ENCODE results near the gene PTGR1. TPM values are rescaled to one million over a fixed set of nuclear protein-coding genes. Genes with fewer than 3 reads are reported as not detected.

Gene PTGR1
- 1 to 10 TPM; 1.1 to 1.6 TPM for total RNA-seq

- H3K27ac Mint-ChIP-seq = no peak within 1 kb of the TSS
These were observed at the start of gene PTGR1 for GRCh38 chr9:111599092-111599954. TSS of gene PTGR1 (minus strand) at chr9:111599647. CDS start at chr9:111597422, 2,225 bp downstream.

GRCh38 chr9:111649016-111649415 lies 49.6 kb upstream of the PTGR1 start:
- H3K4me1 Mint-ChIP-seq (ENCODE audit: low read depth) = no peaks in the 10 kb centered on the region
- CTCF ChIA-PET = no interaction called here
- no peak for DNase-seq
- H3K4me3 Mint-ChIP-seq = no peak overlapping the region
- intact Hi-C loops (cut with micrococcal nuclease) = no loop called here
- peaks cover 34% of the 10 kb centered on the region for H3K36me3 Mint-ChIP-seq (ENCODE audit: low read depth)
- H3K27ac Mint-ChIP-seq = no peak overlapping the region
- no peaks in the 10 kb centered on the region for H3K27me3 Mint-ChIP-seq (ENCODE audit: low read depth)
- H3K9me3 Mint-ChIP-seq = no peaks in the 10 kb centered on the region

More at GRCh38 chr9:111599092-111599954, at the start of gene PTGR1:
- H3K4me3 Mint-ChIP-seq = peak within 1 kb of the TSS; percentile 80
- H3K36me3 Mint-ChIP-seq (ENCODE audit: low read depth) = no peaks in the 10 kb centered on the region
- H3K4me1 Mint-ChIP-seq (ENCODE audit: low read depth) = peaks cover 12% of the 10 kb centered on the region
- CTCF ChIA-PET = interaction anchor here (0.8 to 2.7 kb wide), 8 partner anchors 22 to 1513 kb away, joined by 3 to 24 read pairs (median 7); partner anchors contain the start of gene GNG10
- intact Hi-C loops (cut with micrococcal nuclease) = loop anchor here (1.0 to 5.0 kb wide), 5 partner anchors 23 to 757 kb away; partner anchors contain the start of gene PTBP3
- H3K9me3 Mint-ChIP-seq = no peaks in the 10 kb centered on the region
- DNase-seq = peak; percentile 35
- peaks cover 27% of the 10 kb centered on the region for H3K27me3 Mint-ChIP-seq (ENCODE audit: low read depth)

- DNase-seq = no peak
- H3K27ac Mint-ChIP-seq = no peak overlapping the region
- CTCF ChIA-PET = no interaction called here
- no peaks in the 10 kb centered on the region for H3K9me3 Mint-ChIP-seq
- peaks cover 32% of the 10 kb centered on the region for H3K36me3 Mint-ChIP-seq (ENCODE audit: low read depth)
- H3K4me3 Mint-ChIP-seq = no peak overlapping the region
- intact Hi-C loops (cut with micrococcal nuclease) = no loop called here
- no peaks in the 10 kb centered on the region for H3K4me1 Mint-ChIP-seq (ENCODE audit: low read depth)
- H3K27me3 Mint-ChIP-seq (ENCODE audit: low read depth) = no peaks in the 10 kb centered on the region
These were observed 48.6 kb upstream of the PTGR1 start for GRCh38 chr9:111648066-111648465.

GRCh38 chr9:111646417-111646816 lies 47.0 kb upstream of the PTGR1 start:
- no peaks in the 10 kb centered on the region for H3K9me3 Mint-ChIP-seq
- no peak for DNase-seq
- CTCF ChIA-PET = no interaction called here
- peaks cover 30% of the 10 kb centered on the region for H3K36me3 Mint-ChIP-seq (ENCODE audit: low read depth)
- no peak overlapping the region for H3K27ac Mint-ChIP-seq
- no peaks in the 10 kb centered on the region for H3K27me3 Mint-ChIP-seq (ENCODE audit: low read depth)
- intact Hi-C loops (cut with micrococcal nuclease) = no loop called here
- no peaks in the 10 kb centered on the region for H3K4me1 Mint-ChIP-seq (ENCODE audit: low read depth)
- no peak overlapping the region for H3K4me3 Mint-ChIP-seq

- Mint-ChIP-seq H3K36me3 (ENCODE audit: low read depth) (peaks cover 30% of the 10 kb centered on the region), H3K4me1 (ENCODE audit: low read depth) (no peaks in the 10 kb centered on the region), H3K27ac (no peak overlapping the region), H3K4me3 (no peak overlapping the region), H3K9me3 (no peaks in the 10 kb centered on the region), H3K27me3 (ENCODE audit: low read depth) (no peaks in the 10 kb centered on the region)
- DNase-seq = no peak
- intact Hi-C loops (cut with micrococcal nuclease) = no loop called here
- CTCF ChIA-PET = no interaction called here
These were observed 46.4 kb upstream of the PTGR1 start for GRCh38 chr9:111645806-111646205.

GRCh38 chr9:111644195-111644772 lies 44.8 kb upstream of the PTGR1 start:
- CTCF ChIA-PET = interaction anchor here (0.6 to 0.9 kb wide), 3 partner anchors 16 to 31 kb away, joined by 3 to 6 read pairs (median 5); no protein-coding TSS in a partner anchor
- H3K27ac Mint-ChIP-seq = no peak overlapping the region
- H3K4me1 Mint-ChIP-seq (ENCODE audit: low read depth) = no peaks in the 10 kb centered on the region
- H3K4me3 Mint-ChIP-seq = no peak overlapping the region
- intact Hi-C loops (cut with micrococcal nuclease) = no loop called here
- DNase-seq = no peak
- no peaks in the 10 kb centered on the region for H3K27me3 Mint-ChIP-seq (ENCODE audit: low read depth)
- H3K9me3 Mint-ChIP-seq = no peaks in the 10 kb centered on the region
- H3K36me3 Mint-ChIP-seq (ENCODE audit: low read depth) = peaks cover 24% of the 10 kb centered on the region

GRCh38 chr9:111637421-111637950 lies 38.0 kb upstream of the PTGR1 start:
- intact Hi-C loops (cut with micrococcal nuclease) = loop anchor here (10.0 kb wide), 1 partner anchor 1117 kb away; the partner anchor contains the start of gene SNX30
- no peak for DNase-seq
- no peak overlapping the region for H3K27ac Mint-ChIP-seq
- H3K36me3 Mint-ChIP-seq (ENCODE audit: low read depth) = peaks cover 5% of the 10 kb centered on the region
- H3K4me1 Mint-ChIP-seq (ENCODE audit: low read depth) = peaks cover 37% of the 10 kb centered on the region
- H3K4me3 Mint-ChIP-seq = no peak overlapping the region
- H3K27me3 Mint-ChIP-seq (ENCODE audit: low read depth) = no peaks in the 10 kb centered on the region
- H3K9me3 Mint-ChIP-seq = no peaks in the 10 kb centered on the region
- CTCF ChIA-PET = no interaction called here

GRCh38 chr9:111634860-111635259 lies 35.4 kb upstream of the PTGR1 start:
- DNase-seq = no peak
- Mint-ChIP-seq H3K4me1 (ENCODE audit: low read depth) (peaks cover 42% of the 10 kb centered on the region), H3K27me3 (ENCODE audit: low read depth) (no peaks in the 10 kb centered on the region), H3K36me3 (ENCODE audit: low read depth) (peaks cover 12% of the 10 kb centered on the region), H3K9me3 (no peaks in the 10 kb centered on the region), H3K27ac (no peak overlapping the region), H3K4me3 (no peak overlapping the region)
- CTCF ChIA-PET = no interaction called here
- intact Hi-C loops (cut with micrococcal nuclease) = loop anchor here (5.0 to 10.0 kb wide), 3 partner anchors 282 to 1378 kb away; partner anchors contain the start of genes SNX30 and TXN

- Mint-ChIP-seq H3K4me3 (peak overlapping the region; percentile 90), H3K36me3 (ENCODE audit: low read depth) (peaks cover 12% of the 10 kb centered on the region), H3K4me1 (ENCODE audit: low read depth) (peaks cover 42% of the 10 kb centered on the region), H3K9me3 (no peaks in the 10 kb centered on the region), H3K27ac (no peak overlapping the region), H3K27me3 (ENCODE audit: low read depth) (no peaks in the 10 kb centered on the region)
- no peak for DNase-seq
- CTCF ChIA-PET = no interaction called here
- intact Hi-C loops (cut with micrococcal nuclease) = loop anchor here (5.0 to 10.0 kb wide), 3 partner anchors 284 to 1376 kb away; partner anchors contain the start of genes SNX30 and TXN
These were observed 33.9 kb upstream of the PTGR1 start for GRCh38 chr9:111633389-111633736.

GRCh38 chr9:111632695-111633388 lies 33.4 kb upstream of the PTGR1 start:
- Mint-ChIP-seq H3K4me3 (peak overlapping the region; percentile 90), H3K4me1 (ENCODE audit: low read depth) (peaks cover 42% of the 10 kb centered on the region), H3K27me3 (ENCODE audit: low read depth) (no peaks in the 10 kb centered on the region), H3K27ac (no peak overlapping the region), H3K36me3 (ENCODE audit: low read depth) (peaks cover 12% of the 10 kb centered on the region), H3K9me3 (no peaks in the 10 kb centered on the region)
- CTCF ChIA-PET = no interaction called here
- intact Hi-C loops (cut with micrococcal nuclease) = loop anchor here (5.0 to 10.0 kb wide), 3 partner anchors 284 to 1376 kb away; partner anchors contain the start of genes SNX30 and TXN
- no peak for DNase-seq

GRCh38 chr9:111632060-111632459 lies 32.6 kb upstream of the PTGR1 start:
- CTCF ChIA-PET = no interaction called here
- DNase-seq = no peak
- Mint-ChIP-seq H3K4me1 (ENCODE audit: low read depth) (peaks cover 42% of the 10 kb centered on the region), H3K36me3 (ENCODE audit: low read depth) (peaks cover 12% of the 10 kb centered on the region), H3K9me3 (no peaks in the 10 kb centered on the region), H3K27me3 (ENCODE audit: low read depth) (no peaks in the 10 kb centered on the region), H3K27ac (peak overlapping the region; percentile 75), H3K4me3 (peak overlapping the region; percentile 90)
- intact Hi-C loops (cut with micrococcal nuclease) = loop anchor here (5.0 to 10.0 kb wide), 3 partner anchors 285 to 1375 kb away; partner anchors contain the start of genes SNX30 and TXN
